Stimulated activated CD4-positive, alpha-beta T cell treated with anti-CD3 and anti-CD28 coated beads, TNF-alpha, amount 100 ng/mL, for 24 hours (primary cell): Measurements from ENCODE around the gene RECK.

Experiments
- DNase-seq, 3 experiments: peaks; one replicate each; pipeline ENCODE4 v3.0.0-alpha.2; 2020; ENCODE audit warnings: low read depth in 3 of 3

RECK gene

GRCh38 chr9:36138496-36138895 is 101.8 kb downstream of the RECK start:
- no peak for DNase-seq

- DNase-seq: no peak
Observed at GRCh38 chr9:36138901-36139300, 102.2 kb downstream of the RECK start.

- peak in 1 of 3 experiments; percentile 38 for DNase-seq
Observed at GRCh38 chr9:36140086-36141084, 103.7 kb downstream of the RECK start.

GRCh38 chr9:36141288-36141687 is 104.6 kb downstream of the RECK start:
- DNase-seq: no peak

- DNase-seq: no peak
Observed at GRCh38 chr9:36141761-36142160, 105.0 kb downstream of the RECK start.

GRCh38 chr9:36142510-36143244 is 106.0 kb downstream of the RECK start:
- DNase-seq: no peak

GRCh38 chr9:36143245-36143641 is 106.5 kb downstream of the RECK start:
- DNase-seq: no peak

- no peak for DNase-seq
Observed at GRCh38 chr9:36144309-36145232, 107.9 kb downstream of the RECK start.

- no peak for DNase-seq
Observed at GRCh38 chr9:36145970-36146369, 109.3 kb downstream of the RECK start.

- DNase-seq: no peak
Observed at GRCh38 chr9:36146651-36147050, 109.9 kb downstream of the RECK start.

GRCh38 chr9:36147441-36148175 is 110.9 kb downstream of the RECK start:
- no peak for DNase-seq

GRCh38 chr9:36148311-36149051 is 111.8 kb downstream of the RECK start:
- DNase-seq: peak in 1 of 3 experiments; percentile 71

GRCh38 chr9:36149197-36149596 is 112.5 kb downstream of the RECK start:
- no peak for DNase-seq

GRCh38 chr9:36150574-36151315 is 114.0 kb downstream of the RECK start:
- no peak for DNase-seq

- peak; percentile 59 to 87 (median 79) for DNase-seq
Observed at GRCh38 chr9:36151316-36152210, 114.8 kb downstream of the RECK start.

GRCh38 chr9:36152741-36153438 is 116.2 kb downstream of the RECK start:
- no peak for DNase-seq

GRCh38 chr9:36153746-36154145 is 117.0 kb downstream of the RECK start:
- no peak for DNase-seq
